GM19438 (cell line): Measurements from ENCODE around the gene SCUBE1.
"Not testable (repeated sequence)": the region's sequence is repeated elsewhere in the genome, so short reads cannot be mapped to it uniquely, and the experiment has no call there.

Experiments used
- ATAC-seq: cut with Tn5 transposase; IDR thresholded peaks from one replicate; pipeline ENCODE4 v1.9.1; 2021; ENCODE audit warnings: low read depth; ENCODE audit not compliant: unreplicated experiment

The SCUBE1 gene

DNA sequence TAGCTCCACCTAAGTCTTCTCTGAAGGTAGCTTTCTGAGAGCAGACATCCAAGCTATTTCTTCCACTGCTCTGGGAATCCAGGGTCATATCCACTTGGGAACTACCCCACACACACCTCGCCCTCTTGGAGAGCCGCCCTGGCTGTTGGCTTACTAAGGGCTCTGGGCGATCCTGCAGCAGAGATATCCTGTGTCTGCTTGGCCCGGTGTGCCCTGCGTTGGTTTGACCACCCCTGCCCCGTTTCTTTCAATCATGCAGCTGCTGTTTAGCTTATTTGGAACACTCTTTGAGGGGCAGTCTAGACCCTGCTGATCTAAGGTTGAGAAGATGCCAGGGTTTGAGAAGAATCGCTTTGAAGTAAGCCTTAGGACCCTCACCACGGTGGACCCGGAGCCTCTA is 17.4 kb upstream of the SCUBE1 start:
- ATAC-seq: no peak

DNA sequence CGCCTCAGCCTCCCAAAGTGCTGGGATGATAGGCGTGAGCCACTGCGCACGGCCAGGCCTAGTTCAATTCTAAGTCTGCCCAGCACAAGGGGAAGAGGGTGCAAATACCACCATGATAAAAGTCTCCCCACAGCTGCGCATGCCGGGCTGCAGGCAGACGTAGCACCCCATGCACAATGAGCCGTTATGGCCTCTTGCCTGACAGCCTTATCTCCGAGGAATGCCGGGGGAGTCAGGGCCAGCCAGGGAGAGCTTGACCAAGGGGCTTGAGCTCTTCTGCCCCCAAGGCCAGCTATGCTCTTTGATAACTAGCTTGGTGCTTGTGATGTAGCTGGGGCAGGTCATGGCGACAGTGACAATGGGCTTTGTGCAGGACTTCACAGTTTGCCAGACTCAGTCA is 13.7 kb upstream of the SCUBE1 start:
- no peak for ATAC-seq

- ATAC-seq: not testable (repeated sequence)
Measured at GRCh38 chr22:43355688-43356087, 12.5 kb upstream of the SCUBE1 start.

- no peak for ATAC-seq
Measured at GRCh38 chr22:43351966-43352345, 8.8 kb upstream of the SCUBE1 start.

GRCh38 chr22:43349636-43350035 is 6.5 kb upstream of the SCUBE1 start:
- ATAC-seq: no peak

- ATAC-seq: no peak
Measured at GRCh38 chr22:43346521-43346929, 3.4 kb upstream of the SCUBE1 start.

DNA sequence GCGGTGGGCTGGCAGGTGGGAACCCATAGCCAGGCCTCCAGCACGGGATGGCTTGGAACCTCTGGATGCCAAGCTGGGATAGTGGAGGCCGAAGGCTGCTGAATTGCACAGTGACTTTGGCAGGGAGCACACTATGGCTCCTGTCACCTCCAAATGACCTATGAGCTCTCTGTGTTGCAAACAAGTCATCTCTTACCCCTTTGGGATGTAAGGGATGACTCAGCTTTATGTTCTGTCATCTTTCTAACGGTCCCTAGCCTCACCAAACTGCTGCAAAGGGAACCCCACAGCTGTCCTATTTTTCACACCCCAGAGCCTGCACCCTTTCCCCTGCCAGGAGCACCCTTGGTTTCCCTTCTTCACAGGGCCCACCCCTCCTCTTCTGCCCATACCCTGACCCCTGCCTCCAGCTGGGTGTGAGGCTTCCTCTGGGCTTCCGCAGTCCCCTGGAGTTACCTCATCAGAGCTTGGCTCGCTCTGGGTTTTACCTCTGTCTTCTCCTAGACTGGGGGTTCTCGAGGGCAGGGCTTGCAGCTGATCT is 2.7 kb upstream of the SCUBE1 start:
- ATAC-seq: no peak

GRCh38 chr22:43345356-43345755 is 2.2 kb upstream of the SCUBE1 start:
- no peak for ATAC-seq

GRCh38 chr22:43344520-43344787 is 1.3 kb upstream of the SCUBE1 start:
- no peak for ATAC-seq

DNA sequence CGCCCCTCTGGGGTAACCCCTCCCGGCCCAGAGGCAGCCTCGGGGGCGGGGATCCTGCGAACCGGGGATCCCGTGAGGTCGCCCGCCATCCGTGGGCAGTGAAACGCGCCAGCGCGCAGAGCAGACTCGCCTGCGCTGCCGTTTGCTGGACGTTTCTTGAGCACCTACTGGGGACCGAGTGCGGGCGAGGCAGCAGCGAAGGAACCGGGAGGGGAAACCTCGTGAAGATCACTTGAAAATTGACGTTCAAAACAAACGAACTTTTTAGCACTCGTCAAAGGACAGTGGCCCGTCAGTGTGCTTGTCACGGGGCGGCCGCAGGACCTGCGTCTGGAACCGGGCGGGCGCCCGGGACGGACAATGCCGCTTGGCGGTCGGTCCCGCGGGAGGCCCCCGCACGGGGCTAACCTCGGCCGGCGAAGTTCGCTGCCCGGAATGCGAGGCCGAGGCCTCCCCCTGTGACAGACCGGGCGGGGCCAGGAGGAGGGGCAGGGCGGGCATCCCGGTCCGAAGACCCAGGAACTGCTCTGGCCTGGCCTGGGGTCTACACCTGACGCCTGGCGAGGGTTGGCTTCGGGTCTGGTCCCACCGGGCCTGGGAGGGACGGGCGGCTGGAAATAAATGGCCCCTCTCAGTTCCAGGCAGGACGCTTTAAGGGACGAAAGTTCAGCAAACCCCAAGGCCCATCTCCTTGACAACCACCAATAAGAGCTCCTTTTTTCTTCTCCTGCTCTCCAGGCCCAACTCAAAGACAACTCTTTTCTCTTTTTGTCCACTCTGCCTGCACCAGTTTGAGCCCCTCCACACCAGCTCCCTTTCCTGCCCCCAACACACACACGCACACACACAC is 723 bp upstream of the SCUBE1 start:
- ATAC-seq: no peak

DNA sequence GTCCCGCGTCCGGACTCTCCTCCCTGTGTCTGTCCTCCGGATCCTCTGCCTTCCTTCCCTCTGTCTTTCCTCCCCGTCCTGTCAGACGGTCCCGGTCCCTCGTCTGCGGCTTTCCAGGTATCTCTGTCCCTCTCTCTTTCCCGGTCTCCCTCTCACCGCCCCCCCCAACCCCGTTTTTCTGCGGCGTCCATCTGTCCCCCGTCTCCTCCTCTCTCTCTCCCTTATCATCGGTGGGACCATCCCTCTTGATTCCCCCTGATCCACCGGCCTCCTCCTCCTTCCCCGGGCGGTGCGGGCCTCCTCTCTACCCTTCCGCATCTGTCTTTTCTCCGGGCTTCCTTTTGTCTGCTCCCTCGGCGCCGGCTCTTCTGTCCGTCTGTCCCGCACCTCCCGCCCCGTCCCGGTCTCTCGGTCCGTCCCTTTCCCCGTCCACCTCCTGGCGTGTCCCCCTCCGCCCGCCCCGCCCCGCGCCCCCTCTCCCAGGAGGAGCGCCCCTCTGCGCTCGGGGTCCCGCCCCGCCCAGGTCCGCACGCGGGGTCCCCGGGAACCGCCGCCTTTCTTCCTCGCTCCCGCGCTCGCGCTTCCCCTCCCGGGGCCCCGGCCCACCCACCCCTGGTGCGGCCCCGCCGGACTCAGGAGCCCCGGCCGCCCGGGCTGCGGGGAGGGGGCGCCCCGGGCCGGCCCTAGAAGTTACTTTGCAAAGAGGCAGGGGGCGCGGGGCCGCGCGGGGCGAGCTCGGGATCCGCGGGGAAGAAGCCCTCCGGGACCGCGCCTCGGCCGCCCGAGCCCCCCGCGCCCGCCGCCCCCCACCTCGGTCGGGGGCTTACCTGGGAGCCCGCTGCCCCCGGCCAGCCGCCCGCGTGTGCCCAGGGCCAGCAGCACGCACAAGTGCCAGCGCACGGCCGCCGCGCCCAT is 568 bp downstream of the SCUBE1 start:
- ATAC-seq: no peak

GRCh38 chr22:43341565-43341964 is 1.6 kb downstream of the SCUBE1 start:
- ATAC-seq: no peak

DNA sequence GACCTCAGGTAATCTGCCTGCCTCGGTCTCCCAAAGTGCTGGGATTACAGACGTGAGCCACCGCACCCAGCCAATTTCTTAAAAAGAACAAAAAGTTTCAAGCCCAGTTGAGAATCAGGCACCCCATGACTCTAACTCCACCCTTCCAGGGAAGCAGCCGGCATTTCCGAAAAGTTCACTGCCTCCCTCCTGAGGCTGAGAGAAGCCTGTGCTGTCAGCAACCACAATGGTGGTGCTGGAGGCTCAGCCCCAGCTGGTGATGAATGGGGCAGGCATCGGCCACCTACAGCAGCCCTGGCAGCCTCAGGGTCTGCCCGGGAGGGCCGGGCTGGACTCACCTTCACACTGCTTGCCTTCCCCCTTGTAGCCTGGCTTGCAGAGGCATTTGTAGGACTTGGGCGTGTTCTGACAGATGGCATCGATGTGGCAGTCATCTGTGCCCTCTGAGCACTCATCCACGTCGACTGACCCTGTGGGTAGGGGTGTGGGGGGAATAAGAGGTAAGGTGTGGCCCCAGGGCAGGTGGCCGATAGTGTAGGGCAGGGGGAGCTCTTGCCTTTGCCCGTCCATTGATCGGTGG is 4.3 kb downstream of the SCUBE1 start:
- no peak for ATAC-seq

GRCh38 chr22:43337946-43338345 is 5.2 kb downstream of the SCUBE1 start:
- no peak for ATAC-seq

DNA sequence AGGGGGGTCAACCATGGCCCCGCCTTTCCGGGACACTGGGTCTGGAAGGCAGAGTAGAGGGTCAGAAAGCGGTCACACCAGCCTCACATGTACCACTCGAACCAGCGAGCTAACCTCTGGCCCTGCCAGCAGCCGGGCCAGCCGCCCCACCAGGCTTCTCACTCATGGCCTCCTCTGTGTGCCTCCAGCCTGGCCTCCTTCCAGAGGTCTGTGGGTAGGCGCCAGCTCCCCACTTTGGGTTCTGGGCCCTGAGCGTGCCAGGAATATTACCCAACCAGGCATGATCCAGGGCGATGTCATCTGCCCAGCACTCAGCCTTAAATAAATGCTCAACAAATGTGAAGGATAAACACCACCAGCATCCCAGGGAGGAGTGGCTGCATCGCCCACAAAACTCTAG is 5.8 kb downstream of the SCUBE1 start:
- ATAC-seq: no peak

DNA sequence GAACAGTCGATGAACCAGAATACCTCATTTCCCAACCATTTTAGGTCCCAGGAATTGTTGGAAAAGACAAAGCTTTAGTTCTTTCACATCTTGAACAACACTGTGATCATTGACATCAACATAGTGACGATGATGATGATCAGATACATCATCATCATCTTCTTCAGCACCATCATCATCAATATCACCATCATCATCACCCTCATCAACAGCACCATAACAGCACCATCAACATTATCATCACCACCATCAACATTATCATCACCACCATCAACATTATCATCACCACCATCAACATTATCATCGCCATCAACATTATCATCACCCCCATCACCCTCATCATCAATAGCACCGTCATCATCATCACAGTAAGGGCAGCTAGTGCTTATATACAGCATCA is 8.8 kb downstream of the SCUBE1 start:
- no peak for ATAC-seq

- no peak for ATAC-seq
Measured at GRCh38 chr22:43333978-43334377, 9.2 kb downstream of the SCUBE1 start.

DNA sequence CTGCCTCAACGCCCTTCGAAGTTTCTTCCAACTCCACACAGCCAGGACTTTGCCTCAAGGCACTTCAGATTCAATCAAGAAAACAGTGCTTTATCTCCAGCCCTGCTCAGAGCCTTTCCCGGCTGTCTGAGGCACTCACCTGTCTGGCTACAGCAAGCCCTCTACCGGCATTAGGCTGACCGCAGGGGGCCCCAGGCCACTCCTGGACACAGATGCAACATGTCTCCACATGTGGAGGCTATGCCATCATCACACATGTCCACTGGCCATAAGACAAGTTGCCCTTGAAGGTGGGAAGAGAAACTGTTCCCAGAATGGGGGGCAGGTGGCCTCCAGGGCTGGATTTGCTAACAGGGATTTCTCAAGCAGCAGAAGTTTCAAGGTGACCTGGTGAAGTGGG is 10.0 kb downstream of the SCUBE1 start:
- ATAC-seq: no peak

- ATAC-seq: no peak
Measured at GRCh38 chr22:43331698-43332097, 11.5 kb downstream of the SCUBE1 start.

- no peak for ATAC-seq
Measured at GRCh38 chr22:43331069-43331451, 12.1 kb downstream of the SCUBE1 start.
